GM12878 (cell line): Measurements from ENCODE around the gene HINT3.

Experiments
- CEBPB ChIP-seq, 2 experiments: fragments of 150-350 bp in 1 of 2; IDR thresholded peaks; 2 replicates each; pipeline ENCODE4 v1.6.1; 2012 to 2014; ENCODE audit warnings: low read depth in 2 of 2, low read length in 2 of 2, borderline replicate concordance in 1 of 2, inconsistent platforms in 1 of 2
- CHD4 ChIP-seq: fragments of 200-600 bp; sonication (generic); IDR thresholded peaks from 2 replicates; pipeline ENCODE4 v1.6.1; 2016; ENCODE audit warnings: mild to moderate bottlenecking
- ESRRA ChIP-seq: IDR thresholded peaks from 2 replicates; pipeline ENCODE4 v1.6.1; 2012; ENCODE audit warnings: mild to moderate bottlenecking, low read length, improper control_type of control experiment
- EZH2 ChIP-seq: IDR thresholded peaks from 2 replicates; pipeline ENCODE4 v1.6.1; 2012; ENCODE audit warnings: low read depth, mild to moderate bottlenecking, control low read depth, inconsistent platforms, low read length, borderline replicate concordance; ENCODE audit not compliant: control insufficient read depth
- HDAC2 ChIP-seq: fragments of 200-600 bp; sonication (generic); IDR thresholded peaks from 2 replicates; pipeline ENCODE4 v1.6.1; 2017
- JUNB ChIP-seq: IDR thresholded peaks from 2 replicates; pipeline ENCODE4 v1.6.1; 2016; ENCODE audit warnings: antibody characterized with exemption, mild to moderate bottlenecking
- NBN ChIP-seq: fragments of 450-650 bp; IDR thresholded peaks from 2 replicates; pipeline ENCODE4 v1.6.1; 2016
- POLR2AphosphoS5 ChIP-seq: IDR thresholded peaks from 2 replicates; pipeline ENCODE4 v1.6.1; 2011; ENCODE audit warnings: mild to moderate bottlenecking, low read length, inconsistent platforms
- RAD21 ChIP-seq: IDR thresholded peaks from 2 replicates; pipeline ENCODE4 v1.6.1; 2011; ENCODE audit warnings: mild to moderate bottlenecking, low read depth, low read length, moderate library complexity; ENCODE audit not compliant: insufficient read depth
- TARDBP ChIP-seq: IDR thresholded peaks from 2 replicates; pipeline ENCODE4 v1.6.1; 2016; ENCODE audit warnings: borderline replicate concordance
- YY1 ChIP-seq: IDR thresholded peaks from 2 replicates; pipeline ENCODE4 v1.6.1; 2011; ENCODE audit warnings: low read depth, mild to moderate bottlenecking, low read length
- ZNF207 ChIP-seq: fragments of 450-650 bp; IDR thresholded peaks from 2 replicates; pipeline ENCODE4 v1.6.1; 2014; ENCODE audit warnings: antibody characterized with exemption, mild to moderate bottlenecking, borderline replicate concordance
- TF ChIP-seq, protein P1 (sequence below), 3 experiments: IDR thresholded peaks in 2 of 3; conservative IDR thresholded peaks in 1 of 3; 2 replicates each; pipeline ENCODE4 v1.5.1; 2011; ENCODE audit warnings: low read depth in 3 of 3, low read length in 3 of 3, mild to moderate bottlenecking in 3 of 3, control low read depth in 2 of 3, moderate library complexity in 2 of 3, inconsistent platforms in 1 of 3, mixed read lengths in 1 of 3; ENCODE audit not compliant: control insufficient read depth in 2 of 3, insufficient read depth in 1 of 3; ENCODE audit errors: extremely low read depth in 1 of 3

DNA sequence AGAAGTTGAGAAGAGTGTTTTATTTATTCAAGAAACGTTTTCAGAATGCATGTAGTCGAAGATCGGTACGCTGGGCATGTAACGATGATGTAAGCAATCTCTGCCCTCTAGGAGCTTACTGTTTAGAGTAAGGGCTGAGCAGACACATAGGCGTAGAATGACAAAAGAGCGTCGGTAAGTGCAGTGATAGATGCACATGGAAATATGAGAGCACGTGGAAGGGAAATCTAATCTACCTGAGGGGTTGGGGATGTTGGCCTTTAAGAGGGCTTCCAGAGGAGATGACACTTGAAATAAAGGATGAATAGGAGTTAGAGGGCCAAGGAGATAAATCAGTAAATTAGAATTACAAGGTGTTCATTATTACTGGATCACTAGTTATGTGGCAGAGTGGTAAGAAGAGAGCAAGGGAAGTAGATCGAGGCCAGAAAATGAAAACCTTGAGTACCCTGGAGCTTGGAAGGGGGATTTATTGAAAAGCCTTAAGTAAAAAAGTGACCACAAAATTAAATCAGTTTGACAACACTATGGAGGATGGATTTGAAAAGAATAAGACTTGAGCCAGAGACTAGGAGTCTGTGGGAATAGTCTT, 30.6 kb downstream of the HINT3 start:
- TF ChIP-seq RAD21 (no peak), POLR2AphosphoS5 (no peak), NBN (no peak), ZNF207 (no peak), TARDBP (no peak), YY1 (no peak), JUNB (no peak), HDAC2 (no peak), EZH2 (no peak), ESRRA (no peak), CHD4 (no peak), CEBPB (IDR thresholded peaks at IDR 0.05; ENCODE audit: borderline replicate concordance in 1 of 2, low read depth in 2 of 2, low read length in 2 of 2) (no peak)
- TF ChIP-seq, protein P1, sequence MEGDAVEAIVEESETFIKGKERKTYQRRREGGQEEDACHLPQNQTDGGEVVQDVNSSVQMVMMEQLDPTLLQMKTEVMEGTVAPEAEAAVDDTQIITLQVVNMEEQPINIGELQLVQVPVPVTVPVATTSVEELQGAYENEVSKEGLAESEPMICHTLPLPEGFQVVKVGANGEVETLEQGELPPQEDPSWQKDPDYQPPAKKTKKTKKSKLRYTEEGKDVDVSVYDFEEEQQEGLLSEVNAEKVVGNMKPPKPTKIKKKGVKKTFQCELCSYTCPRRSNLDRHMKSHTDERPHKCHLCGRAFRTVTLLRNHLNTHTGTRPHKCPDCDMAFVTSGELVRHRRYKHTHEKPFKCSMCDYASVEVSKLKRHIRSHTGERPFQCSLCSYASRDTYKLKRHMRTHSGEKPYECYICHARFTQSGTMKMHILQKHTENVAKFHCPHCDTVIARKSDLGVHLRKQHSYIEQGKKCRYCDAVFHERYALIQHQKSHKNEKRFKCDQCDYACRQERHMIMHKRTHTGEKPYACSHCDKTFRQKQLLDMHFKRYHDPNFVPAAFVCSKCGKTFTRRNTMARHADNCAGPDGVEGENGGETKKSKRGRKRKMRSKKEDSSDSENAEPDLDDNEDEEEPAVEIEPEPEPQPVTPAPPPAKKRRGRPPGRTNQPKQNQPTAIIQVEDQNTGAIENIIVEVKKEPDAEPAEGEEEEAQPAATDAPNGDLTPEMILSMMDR (IDR thresholded peaks at IDR 0.05 in 2 of 3, conservative IDR thresholded peaks at IDR 0.05 in 1 of 3; ENCODE audit: control insufficient read depth in 2 of 3, extremely low read depth in 1 of 3, insufficient read depth in 1 of 3, low read depth in 3 of 3, low read length in 3 of 3): no peak
